ENCODE results near the gene LMOD1.

LMOD1 gene

GRCh38 chr1:201890223-201890622, 56.1 kb downstream of the LMOD1 start:
- no peak overlapping the region for H3K4me3 ChIP-seq (replicated peaks in 1 of 2; ENCODE audit: low read depth in 2 of 2, low read length in 2 of 2)
- DNase-seq (ENCODE audit: low read depth in 2 of 2) = no peak
- no peak for TF ChIP-seq CTCF (IDR thresholded peaks at IDR 0.05; ENCODE audit: low read depth, low read length)

- no peak for TF ChIP-seq CTCF (IDR thresholded peaks at IDR 0.05; ENCODE audit: low read depth, low read length)
- DNase-seq (ENCODE audit: low read depth in 2 of 2) = no peak
- H3K4me3 ChIP-seq (replicated peaks in 1 of 2; ENCODE audit: low read depth in 2 of 2, low read length in 2 of 2) = peak overlapping the region; percentile 71 to 76
These were observed 57.0 kb downstream of the LMOD1 start for GRCh38 chr1:201889090-201889968.

- H3K4me3 ChIP-seq (replicated peaks in 1 of 2; ENCODE audit: low read depth in 2 of 2, low read length in 2 of 2) = peak within 1 kb of the TSS; percentile 71 to 76
- peak; percentile 42 to 73 for DNase-seq (ENCODE audit: low read depth in 2 of 2)
- no peak for TF ChIP-seq CTCF (IDR thresholded peaks at IDR 0.05; ENCODE audit: low read depth, low read length)
These were observed 57.9 kb downstream of the LMOD1 start, which contains the start of gene SHISA4 for GRCh38 chr1:201888282-201889089. TSS of gene SHISA4 (plus strand) at chr1:201888898. CDS start at chr1:201888995, 97 bp downstream.

GRCh38 chr1:201887116-201887866, 59.1 kb downstream of the LMOD1 start:
- H3K4me3 ChIP-seq (replicated peaks in 1 of 2; ENCODE audit: low read depth in 2 of 2, low read length in 2 of 2) = no peak overlapping the region
- DNase-seq (ENCODE audit: low read depth in 2 of 2) = no peak

GRCh38 chr1:201886103-201886885, 60.1 kb downstream of the LMOD1 start:
- peak in 1 of 2 donors; percentile 38 for DNase-seq (ENCODE audit: low read depth in 2 of 2)
- TF ChIP-seq CTCF (IDR thresholded peaks at IDR 0.05; ENCODE audit: low read depth, low read length) = no peak
- no peak overlapping the region for H3K4me3 ChIP-seq (replicated peaks in 1 of 2; ENCODE audit: low read depth in 2 of 2, low read length in 2 of 2)

More at GRCh38 chr1:201887116-201887866, 59.1 kb downstream of the LMOD1 start:
- no peak for TF ChIP-seq CTCF (IDR thresholded peaks at IDR 0.05; ENCODE audit: low read depth, low read length)
